HG03521 (cell line): Measurements from ENCODE around the gene SLC2A11.
"Not testable (repeated sequence)": the region's sequence is repeated elsewhere in the genome, so short reads cannot be mapped to it uniquely, and the experiment has no call there.

Experiments
- ATAC-seq: cut with Tn5 transposase; IDR thresholded peaks from one replicate; pipeline ENCODE4 v1.9.1; 2021; ENCODE audit warnings: mild to moderate bottlenecking, moderate library complexity; ENCODE audit not compliant: unreplicated experiment

Gene SLC2A11

DNA sequence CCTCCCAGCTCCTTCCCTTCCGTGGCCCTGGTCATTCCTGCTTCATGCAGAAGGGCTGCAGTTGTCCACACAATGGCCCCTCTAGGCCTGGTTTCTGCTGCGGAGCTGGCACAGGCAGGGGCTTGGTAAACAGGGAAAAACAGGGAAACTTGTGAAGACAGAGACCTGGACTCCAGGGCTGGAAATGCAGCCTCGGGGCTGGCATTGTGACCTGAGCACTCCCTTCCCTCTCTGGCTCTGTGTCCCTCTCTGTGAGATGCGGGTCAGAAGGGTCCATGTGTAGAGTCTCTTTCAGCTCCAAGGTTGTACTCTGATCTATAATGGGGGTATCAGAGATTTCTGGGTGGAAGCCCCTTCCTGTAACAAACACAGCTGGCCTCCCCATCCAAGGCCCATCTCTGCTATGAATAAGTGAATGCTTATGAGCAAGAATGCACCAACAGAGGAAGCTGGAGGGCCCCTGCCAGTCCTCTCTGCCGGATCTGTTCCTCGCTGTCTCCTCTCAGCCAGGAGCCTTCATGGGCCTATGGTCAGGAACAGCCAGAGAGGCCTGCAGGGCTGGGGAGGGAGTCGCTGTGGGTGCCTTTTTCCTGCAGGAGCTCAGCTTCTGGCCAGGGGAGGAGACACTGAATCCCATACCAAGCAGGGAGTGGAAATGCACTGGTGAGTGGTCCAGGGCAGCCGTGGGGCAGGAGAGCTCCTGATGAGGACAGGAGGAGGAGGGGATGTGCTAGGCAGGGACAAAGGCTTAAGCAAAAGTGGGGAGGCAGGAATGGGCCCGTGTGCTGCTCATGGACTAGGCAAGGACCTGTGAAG lies 12.2 kb upstream of the SLC2A11 start:
- no peak for ATAC-seq

DNA sequence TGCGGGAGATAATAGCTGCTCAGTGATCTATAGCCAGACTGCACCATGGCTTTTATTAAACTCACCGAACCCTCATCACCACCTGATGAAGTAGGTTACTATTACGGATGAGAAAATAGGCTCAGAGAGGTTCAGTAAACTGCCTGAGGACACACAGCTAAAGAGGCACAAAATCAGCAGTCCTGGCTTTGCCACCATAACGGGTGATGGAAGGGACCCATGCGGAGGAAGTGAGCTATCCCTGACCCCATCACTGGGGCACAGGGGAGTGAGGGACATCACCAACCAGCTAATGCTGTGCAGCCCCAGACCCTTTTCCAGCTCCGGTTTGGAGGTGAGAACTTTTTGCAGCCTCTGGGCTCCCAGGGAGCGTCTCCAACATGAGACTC lies 11.6 kb upstream of the SLC2A11 start:
- ATAC-seq: no peak

DNA sequence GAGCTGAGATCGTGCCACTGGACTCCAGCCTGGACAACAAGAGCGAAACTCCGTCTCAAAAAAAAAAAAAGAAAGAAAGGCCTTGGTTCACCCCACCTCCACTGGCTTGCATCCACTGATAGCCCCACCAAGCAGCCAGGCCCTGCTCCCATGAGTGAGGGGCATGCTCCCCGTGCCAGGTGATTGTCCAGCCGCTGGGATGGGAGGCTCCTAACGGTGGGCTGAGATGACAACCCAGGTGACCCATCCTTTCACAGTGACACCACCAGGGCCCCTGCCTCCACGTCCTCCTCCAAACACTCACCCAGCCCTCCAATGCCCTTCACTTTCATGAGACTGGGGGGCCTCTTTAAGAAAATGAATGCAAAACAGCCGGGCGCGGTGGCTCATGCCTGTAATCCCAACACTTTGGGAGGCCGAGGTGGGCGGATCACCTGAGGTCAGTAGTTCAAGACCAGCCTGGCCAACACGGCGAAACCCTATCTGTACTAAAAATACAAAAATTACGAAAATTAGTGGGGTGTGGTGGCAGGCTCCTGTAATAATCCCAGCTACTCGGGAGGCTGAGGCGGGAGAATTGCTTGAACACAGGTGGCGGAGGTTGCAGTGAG lies 10.3 kb upstream of the SLC2A11 start:
- no peak for ATAC-seq

DNA sequence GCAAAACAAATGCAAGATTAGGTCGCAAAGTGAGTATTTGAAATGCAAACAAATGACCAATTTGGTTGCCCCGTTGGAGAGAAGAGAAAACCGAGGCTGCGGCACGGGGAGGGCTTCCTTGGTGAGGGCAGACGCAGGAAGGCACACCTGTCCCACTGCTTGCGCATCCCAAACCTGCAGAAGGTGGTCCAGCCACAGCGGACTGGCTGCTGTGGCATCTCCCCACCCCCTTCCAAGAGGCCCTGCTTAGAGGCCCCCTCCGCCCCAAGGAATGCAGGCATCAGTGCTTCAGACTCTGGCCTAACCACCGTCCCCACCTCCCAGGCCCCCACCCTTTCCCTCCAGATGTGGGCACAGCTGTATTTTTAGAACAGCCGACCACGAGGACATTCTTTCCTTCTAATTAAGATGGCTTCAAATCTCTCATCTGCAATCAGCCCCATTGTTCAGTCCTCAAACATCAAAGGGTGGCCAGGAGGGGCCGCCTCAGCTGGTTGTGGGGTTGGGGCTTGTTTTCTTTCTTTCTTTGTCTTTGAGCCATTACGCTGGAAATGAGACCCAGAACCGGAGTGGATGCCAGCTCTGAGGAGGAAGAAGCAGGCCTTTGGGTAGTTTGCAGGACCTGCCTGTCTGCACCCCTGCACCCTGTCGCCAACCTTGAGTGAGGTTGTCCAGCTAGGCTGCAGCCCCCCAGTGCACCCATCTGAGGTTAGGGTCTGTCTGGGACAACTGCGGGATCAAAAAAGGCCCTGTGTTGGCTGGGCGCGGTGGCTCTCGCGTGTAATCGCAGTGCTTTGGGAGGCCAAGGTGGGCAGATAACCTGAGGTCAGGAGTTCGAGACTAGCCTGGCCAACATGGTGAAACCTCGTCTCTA lies 9.4 kb upstream of the SLC2A11 start:
- ATAC-seq: no peak

DNA sequence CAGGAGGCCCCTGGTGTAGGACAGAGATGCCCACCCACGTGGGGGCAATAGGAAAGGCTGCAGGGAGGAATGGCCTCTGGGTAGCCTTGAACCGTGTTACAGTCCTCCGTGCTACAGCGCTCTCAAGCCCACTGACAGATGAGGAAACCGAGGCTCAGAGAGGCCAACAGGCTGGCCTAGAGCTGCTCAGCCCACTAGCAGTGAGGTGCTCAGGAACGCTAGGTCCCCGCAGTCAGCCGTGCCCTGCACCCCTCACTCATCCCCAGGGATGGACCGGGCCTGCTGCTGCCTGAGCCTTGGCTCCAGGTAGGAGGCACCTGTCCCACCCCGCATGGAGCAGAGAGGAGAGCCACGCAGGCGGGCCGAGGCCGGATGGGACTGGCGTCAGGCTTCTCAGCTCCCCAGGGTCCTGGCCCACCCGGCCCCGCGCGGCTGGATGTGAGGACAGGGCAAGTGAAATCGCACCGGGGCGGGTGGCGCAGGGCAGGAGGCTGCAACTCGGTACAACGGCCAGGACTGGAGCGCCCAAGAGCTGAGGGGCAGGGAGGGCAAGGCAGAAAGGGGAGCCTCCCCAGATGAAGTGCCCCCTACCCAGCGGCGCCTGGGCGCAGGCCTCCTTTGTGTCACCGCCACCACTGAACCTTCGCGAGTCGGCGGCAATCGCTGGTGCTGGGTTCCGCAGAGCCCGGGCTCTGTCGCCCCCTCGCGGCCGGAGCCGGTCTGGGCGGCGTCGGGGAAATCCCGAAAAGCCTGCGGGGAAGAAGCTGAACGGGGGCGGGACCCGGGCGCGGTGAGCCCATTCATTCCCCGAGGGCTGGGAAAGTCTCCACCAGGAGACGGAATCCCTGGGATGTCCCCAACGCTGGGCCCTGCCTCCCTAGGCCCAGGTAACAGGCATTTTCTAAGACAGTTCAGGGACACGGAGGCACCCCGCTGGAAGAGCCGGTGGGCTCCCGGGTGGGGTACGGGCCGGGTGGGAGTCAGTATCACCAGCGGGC lies 8.4 kb upstream of the SLC2A11 start:
- no peak for ATAC-seq

DNA sequence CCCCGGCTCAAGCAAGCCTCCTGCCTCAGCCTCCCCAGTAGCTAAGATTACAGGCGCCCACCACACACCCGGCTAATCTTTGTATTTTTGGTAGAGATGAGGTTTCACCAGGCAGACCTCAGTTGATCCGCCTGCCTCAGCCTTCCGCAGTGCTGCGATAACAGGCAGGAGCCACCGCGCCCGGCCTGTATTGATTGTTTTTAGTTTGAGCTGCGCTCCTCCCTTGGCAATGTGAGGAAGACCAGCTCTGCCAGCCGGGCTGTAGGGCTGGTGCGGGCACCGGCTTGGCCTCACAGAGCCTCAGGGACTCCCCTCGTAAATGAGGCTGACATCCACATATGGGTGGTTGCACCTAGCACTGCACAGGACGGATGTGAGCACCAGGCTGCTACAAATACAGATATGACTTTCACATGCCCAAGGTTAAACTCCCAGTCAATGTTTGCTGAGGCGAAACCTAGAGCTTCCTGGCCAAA lies 7.5 kb upstream of the SLC2A11 start:
- ATAC-seq: no peak

DNA sequence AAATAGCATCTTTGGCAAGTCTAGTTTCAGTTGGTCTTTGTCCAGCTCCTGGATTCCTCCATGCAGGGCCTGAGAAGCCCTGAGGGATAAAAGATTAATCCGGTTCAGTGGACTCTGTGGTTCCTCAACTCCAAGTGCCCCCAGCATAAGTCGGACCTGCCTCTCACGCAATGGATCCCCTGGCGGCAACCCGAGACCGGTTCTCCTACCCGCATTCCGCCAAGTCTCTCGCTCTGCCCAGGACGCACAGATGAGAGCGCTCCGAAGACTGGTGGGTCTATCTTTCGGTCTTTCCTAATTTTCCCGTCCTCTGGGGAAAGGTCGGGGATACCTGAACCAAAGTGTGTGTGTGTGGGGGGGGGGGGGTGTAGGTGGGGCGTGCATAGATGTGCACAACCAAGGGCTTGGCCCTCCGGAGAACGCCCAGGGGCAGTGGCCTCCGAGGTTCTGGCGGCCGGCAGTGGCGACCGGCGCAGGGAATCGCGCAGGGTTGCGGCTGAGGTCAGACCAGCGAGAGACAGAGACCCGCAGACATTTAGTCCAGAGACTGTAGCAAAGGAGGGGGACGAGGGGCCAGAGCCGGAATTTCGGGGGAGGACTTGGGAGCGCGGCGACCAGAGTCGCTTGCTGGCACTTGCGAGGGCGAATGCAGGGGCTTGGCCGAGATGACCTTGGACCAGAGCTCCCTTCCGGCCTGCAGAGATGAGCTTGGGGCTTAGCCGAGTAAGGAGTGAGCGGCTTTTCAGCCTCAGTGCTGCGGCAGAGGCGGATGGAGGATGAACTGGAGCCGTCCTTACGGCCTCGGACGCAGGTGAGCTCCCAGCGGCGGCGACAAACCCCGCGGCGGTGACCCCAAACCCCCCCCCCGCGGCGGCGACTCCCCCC lies 712 bp upstream of the SLC2A11 start:
- ATAC-seq: peak; percentile 24

DNA sequence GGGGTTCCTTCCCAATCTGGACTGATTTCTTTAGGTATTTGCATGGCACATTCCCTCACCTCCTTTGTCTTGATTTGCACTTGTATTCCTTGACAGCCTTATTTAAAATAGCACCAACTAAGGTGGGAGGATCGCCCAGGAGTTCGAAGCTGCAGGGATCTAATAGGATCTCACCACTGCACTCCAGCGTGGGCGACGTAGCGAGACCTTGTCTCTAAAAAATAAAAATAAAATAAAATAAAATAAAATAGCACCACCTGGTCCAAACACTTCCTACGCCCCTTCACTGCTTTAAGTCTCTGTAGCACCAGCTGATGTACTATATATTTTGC lies 775 bp downstream of the SLC2A11 start:
- ATAC-seq: no peak

DNA sequence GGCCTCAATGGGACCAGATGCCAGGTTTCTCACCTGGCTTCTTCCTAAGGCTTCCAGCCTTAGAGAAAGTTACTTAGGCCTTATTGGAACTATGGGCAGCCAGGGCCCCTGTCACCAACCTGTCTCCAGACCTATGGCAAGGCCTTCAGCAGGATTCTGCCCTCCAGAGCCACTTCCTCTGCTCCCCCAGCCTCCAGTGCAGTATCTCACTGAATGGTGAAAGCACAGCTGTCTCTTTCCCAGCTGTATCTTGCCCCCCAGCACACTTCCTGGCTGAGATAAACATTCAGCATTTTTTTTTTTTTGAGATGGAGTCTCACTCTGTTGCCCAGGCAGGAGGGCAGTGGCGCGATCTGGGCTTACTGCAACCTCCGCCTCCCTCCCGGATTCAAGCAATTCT lies 1.5 kb downstream of the SLC2A11 start:
- no peak for ATAC-seq

DNA sequence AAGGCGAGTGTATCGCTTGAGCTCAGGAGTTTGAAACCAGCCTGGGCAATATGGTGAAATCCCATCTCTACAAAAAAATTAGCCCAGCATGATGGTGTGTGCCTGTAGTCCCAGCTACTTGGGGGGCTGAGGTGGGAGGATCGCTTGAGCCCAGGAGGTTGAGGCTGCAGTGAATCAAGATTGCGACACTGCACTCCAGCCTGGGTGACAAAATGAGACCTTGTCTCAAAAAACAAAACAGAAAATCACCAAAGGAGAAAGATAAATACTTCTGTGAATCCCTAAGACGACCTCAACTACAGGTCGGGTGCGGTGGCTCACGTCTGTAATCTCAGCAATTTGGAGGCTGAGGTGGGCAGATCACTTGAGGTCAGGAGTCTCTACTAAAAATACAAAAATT lies 2.5 kb downstream of the SLC2A11 start:
- ATAC-seq: not testable (repeated sequence)

DNA sequence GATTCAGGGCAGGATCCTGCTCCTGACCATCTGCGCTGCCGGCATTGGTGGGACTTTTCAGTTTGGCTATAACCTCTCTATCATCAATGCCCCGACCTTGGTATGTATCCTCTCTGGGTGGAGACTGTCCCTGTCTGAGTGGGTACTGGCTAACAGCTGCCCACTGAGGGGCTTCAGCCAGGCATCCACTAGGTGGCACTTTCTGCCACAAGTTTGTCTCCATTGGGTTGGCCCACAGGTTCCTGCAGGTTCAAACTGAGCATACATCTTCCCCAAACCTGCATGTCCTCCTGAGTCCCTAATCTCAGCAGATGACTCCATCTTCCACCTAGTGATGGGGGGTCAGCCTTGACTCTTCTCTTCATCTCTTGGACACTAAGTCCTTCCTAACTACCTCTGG lies 4.4 kb downstream of the SLC2A11 start:
- no peak for ATAC-seq

DNA sequence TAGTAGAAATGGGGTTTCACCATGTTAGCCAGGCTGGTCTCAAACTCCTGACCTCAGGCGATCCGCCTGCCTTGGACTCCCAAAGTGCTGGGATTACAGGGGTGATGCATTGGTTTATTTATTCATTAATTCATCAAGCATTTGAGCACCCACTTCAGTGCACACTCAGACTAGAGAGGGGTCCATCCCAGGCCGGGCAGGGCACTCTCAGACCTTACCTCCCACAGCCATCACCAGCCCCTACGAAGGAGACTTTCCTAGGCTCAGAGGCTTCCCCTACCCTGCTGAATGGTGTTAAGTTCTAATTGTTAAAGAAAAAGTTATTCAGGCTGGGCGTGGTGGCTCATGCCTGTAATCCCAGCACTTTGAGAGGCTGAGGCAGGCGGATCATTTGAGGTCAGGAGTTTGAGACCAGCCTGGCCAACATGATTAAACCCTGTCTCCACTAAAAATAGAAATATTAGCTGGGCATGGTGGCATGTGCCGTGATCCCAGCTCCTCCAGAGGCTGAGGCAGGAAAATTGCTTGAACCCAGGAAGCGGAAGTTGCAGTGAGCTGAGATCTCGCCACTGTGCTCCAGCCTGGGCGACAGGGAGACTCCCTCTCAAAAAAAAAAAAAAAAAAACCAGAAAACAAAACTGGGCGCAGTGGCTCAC lies 7.0 kb downstream of the SLC2A11 start:
- ATAC-seq: not testable (repeated sequence)

DNA sequence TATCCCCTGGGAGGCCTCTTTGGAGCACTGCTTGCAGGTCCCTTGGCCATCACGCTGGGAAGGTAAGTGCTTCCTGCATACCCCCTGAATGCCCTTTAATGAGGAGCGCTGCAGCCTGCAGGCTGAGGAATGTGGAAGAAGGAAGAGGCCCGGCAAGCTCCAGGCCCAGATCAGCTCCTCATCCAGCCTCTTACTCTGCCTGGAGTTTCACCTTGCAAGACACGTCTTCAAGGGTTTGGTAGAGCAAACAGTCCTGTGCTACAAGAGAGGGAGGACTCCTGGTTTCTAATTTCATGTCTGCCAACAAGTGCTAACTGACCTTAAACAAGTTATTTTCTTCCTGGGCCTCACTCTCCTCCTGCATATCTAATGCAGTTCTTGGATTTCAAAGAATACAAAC lies 10.9 kb downstream of the SLC2A11 start:
- no peak for ATAC-seq

DNA sequence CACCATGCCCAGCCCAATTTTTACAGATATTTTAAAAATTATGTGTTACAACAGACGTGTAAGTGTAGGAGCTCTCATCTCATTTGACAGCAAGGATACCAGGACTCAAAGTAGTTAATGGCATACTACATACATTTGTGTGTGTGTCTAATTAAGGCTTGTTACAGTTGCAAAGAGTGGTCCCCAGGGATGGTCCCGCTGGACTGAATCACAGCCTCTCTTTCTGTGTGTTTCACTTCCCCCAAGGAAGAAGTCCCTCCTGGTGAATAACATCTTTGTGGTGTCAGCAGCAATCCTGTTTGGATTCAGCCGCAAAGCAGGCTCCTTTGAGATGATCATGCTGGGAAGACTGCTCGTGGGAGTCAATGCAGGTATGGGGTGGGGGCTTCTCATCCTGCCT lies 17.2 kb downstream of the SLC2A11 start:
- no peak for ATAC-seq

DNA sequence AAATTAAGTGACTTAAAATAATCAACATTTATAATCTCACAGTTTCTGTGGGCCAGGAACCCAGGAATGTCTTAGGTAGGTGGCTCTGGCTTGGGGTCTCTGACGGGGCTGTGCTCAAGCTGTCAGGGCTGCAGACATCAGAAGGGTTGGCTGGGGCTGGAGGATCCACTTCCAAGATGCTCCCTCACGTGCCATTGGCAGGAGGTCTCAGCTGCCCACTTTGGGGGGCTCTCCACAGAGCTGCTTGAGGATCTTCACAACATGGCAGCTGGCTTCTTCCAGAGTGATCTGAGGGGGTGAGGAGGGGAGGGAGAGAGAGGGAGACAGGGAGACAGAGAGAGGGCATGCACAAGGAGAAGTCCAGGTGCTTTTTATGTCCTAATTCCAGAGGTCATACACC lies 18.1 kb downstream of the SLC2A11 start:
- ATAC-seq: no peak

DNA sequence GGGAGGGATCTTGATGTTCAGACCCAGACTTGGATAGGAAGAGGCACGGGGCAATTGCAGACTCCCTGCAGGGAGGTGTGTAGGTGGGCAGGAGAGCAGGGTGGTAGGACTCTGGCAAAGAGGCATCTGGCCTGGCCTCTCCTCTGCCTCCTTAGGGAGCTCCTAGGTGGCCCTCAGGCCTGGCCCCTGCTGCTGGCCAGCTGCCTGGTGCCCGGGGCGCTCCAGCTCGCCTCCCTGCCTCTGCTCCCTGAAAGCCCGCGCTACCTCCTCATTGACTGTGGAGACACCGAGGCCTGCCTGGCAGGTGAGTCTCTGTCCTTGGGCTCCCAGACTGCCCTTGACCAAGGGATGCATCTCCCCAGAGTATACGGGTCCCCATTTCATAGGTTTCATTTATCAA lies 19.9 kb downstream of the SLC2A11 start:
- no peak for ATAC-seq

DNA sequence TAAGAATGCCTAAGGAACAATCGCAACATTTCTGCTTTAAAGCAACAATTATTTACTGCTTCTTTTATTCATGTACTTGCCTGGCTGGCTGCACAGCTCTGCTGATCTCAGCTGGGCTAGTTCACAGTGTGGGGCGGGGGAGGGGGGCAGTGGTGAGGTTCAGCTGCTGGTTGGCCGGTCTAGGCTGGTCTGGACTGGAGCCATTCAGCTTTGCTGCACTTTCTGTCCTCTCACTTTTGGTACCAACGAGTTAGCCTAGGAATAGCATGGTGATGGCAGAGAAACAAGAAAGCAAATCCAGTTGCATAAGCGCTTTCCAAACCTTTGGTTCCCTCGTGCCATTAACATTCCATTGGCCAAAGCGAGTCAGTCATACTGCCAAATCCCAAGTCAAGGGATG lies 20.5 kb downstream of the SLC2A11 start:
- ATAC-seq: no peak

DNA sequence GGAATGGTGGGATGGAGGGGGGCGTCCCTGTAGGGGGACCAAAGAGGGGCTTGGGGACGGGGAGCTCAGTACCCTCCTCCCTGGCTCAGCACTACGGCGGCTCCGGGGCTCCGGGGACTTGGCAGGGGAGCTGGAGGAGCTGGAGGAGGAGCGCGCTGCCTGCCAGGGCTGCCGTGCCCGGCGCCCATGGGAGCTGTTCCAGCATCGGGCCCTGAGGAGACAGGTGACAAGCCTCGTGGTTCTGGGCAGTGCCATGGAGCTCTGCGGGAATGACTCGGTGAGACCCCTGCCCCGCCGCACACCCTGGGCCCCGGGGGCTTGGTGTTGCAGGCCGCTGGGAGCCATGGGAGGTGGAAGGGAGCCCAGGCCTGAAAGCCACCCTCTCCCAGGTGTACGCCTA lies 24.7 kb downstream of the SLC2A11 start:
- ATAC-seq: no peak

DNA sequence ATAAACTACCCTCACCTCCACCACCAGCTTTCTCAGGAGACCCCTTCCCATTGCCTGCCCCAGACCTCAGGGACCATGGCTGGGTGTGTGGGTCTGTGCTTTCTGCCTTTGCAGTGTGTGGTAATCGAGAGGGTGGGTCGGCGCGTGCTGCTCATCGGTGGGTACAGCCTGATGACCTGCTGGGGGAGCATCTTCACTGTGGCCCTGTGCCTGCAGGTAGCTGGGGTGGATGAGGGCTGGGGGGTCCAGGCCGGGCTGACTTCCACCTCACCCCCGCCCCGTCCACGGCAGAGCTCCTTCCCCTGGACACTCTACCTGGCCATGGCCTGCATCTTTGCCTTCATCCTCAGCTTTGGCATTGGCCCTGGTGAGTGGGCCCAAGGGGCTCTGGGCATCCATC lies 26.0 kb downstream of the SLC2A11 start:
- no peak for ATAC-seq
